ENCODE results near the gene OR4C45. TPM values are rescaled to one million over a fixed set of nuclear protein-coding genes. Genes with fewer than 3 reads are reported as not detected.

The OR4C45 gene
- total RNA-seq, 1 experiment from 2014 or later: not detected

Other genes with a start within 250 kb of the OR4C45 start
- not detected in 2 replicates for gene OR4C13, start 80.5 kb upstream of the OR4C45 start, total RNA-seq (2014; rRNA removed; shearing (Covaris generic); ENCODE audit: low replicate concordance)
- not detected in 2 replicates for gene OR4C12, start 50.3 kb upstream of the OR4C45 start, total RNA-seq (2014; rRNA removed; shearing (Covaris generic); ENCODE audit: low replicate concordance)